GM10266 (cell line): ENCODE measurements around the gene SNX1.
A peak's percentile ranks its signal among the peaks of the same experiment; 100 is the strongest.

Source experiments
- DNase-seq: peaks from one replicate; pipeline ENCODE4 v3.0.0; 2012; ENCODE audit errors: extremely low spot score
- CTCF ChIP-seq: IDR thresholded peaks from 2 replicates; pipeline ENCODE4 v1.5.1; 2012; ENCODE audit warnings: mild to moderate bottlenecking, low read depth; ENCODE audit not compliant: control insufficient read depth, insufficient read depth; ENCODE audit errors: missing control alignments

Gene SNX1

DNA sequence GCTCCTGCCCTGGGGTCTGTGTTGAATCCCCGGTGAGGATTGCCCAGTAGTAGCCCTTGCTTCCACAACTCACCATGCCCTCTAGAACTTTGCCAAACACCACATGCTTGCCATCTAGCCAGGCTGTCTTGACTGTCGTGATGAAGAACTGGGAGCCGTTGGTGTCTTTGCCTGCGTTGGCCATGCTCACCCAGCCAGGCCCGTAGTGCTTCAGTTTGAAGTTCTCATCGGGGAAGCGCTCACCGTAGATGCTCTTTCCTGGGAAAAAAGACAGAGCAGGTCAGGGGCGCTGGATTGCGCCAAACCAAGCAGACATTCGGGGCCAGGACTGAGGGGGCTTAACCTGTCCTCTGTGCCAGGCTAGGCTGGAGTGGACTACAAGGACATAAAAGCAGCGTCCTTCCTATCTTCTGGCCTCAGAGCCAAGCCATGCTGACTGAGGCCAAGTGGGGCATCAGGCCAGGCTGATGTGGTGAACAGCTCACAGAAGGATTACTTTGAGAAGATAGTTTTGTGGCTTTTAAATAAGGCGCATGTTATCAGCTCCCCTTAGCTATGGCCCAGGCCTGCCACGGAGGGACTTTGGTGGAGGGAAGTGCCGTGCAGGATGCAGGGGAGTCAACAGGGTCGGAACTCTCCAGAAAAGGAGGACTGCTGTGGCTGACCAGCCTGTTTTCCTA lies 61.0 kb downstream of the SNX1 start:
- TF ChIP-seq CTCF, result no peak
- DNase-seq, result no peak

- TF ChIP-seq CTCF, result no peak
- no peak for DNase-seq
Measured at GRCh38 chr15:64157599-64158125, 61.9 kb downstream of the SNX1 start.

GRCh38 chr15:64158363-64159134 lies 62.8 kb downstream of the SNX1 start:
- DNase-seq, result no peak
- no peak for TF ChIP-seq CTCF

DNA sequence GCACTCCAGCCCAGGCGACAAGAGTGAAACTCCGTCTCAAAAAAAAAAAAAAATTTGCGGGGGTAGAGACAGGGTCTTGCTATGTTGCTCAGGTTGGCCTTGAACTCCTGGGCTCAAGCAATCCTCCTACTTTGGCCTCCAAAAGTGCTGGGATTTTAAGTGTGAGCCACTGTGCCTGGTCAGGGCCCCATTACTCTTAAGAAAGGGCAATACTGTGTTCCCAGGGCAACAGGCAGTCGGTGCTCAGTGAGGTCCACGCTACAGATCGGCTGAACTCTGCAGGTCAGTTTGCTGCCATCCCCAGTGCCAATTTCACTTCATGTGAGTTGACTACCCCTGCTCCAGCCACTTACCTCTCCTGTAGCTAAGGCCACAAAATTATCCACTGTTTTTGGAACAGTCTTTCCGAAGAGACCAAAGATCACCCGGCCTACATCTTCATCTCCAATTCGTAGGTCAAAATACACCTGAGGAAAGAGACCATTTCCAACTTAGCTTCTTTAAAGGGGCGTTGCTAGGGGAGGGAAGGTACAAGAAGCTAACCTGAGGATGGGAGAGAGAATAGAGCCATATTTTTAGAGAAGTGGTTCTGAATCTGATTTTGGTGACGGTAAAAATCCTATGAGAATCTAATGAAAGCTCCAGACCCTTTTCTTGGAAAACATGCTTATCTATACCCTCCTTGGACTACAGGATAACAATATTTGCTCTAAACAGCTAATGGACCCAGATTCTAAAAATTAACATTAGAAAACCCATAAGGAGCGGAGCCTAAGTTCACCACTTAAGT lies 66.1 kb downstream of the SNX1 start:
- DNase-seq, result no peak
- TF ChIP-seq CTCF, result no peak

- no peak for DNase-seq
- TF ChIP-seq CTCF, result no peak
Measured at GRCh38 chr15:64162478-64162868, 66.7 kb downstream of the SNX1 start.

DNA sequence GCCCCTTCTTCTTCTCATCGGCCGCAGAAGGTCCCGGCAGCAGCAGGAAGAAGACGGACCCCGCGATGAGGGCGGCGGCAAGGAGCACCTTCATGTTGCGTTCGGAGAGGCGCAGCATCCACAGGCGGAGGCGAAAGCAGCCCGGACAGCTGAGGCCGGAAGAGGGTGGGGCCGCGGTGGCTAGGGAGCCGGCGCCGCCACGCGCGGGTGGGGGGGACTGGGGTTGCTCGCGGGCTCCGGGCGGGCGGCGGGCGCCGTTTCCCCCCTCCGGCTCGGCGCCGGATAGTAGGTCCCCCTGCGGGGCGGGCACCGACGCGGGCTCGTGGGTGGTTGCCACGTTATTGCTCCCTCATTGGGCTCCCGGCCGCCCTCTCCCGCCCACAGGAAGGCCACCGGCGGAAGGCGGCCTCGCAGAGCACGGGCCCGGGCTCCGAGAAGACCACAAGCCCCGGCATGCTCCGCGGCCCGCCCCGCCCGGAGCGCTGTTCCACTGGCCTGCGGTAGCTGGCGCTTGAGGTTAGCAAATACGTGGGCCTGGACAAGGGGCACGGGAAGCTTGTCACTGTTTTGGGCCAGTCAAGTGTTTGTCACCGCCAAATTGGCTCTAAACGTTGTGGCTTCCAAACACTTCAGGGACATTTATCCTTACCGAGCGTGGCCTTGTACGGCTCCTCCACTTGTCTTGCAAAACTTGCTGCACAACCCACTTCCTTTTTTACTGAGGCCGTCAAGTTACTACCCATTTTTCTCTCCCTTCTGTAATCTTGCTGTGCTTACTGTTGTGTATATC lies 67.3 kb downstream of the SNX1 start, which contains the start of gene PPIB:
Gene PPIB (minus strand): TSS at position 154 of the 790 bp plus-strand sequence. CDS start 36 bp downstream, at position 118.
- DNase-seq, result peak; percentile 97
- TF ChIP-seq CTCF, result peak; percentile 73
